ENCODE results near the gene PET100.
A peak's percentile ranks its signal among the peaks of the same experiment; 100 is the strongest.

Gene PET100

GRCh38 chr19:7629347-7630054 is at the start of gene PET100, which contains the start of gene XAB2:
Gene PET100, plus strand, starts transcription at chr19:7629793. Its CDS starts 41 bp downstream, at chr19:7629834.
Gene XAB2, minus strand, starts transcription at chr19:7629545. Its CDS starts 18 bp downstream, at chr19:7629527.
- H3K79me2 ChIP-seq (ENCODE audit: insufficient read depth, low read length) = peaks cover 27% of the 10 kb centered on the region
- peak within 1 kb of the TSS; percentile 97 for H3K4me2 ChIP-seq (ENCODE audit: low read length)
- H4K20me1 ChIP-seq (ENCODE audit: insufficient read depth, low read length) = no peaks in the 10 kb centered on the region
- TF ChIP-seq CTCF (IDR thresholded peaks at IDR 0.05; ENCODE audit: low read length) (no peak), EZH2 (IDR thresholded peaks at IDR 0.05; ENCODE audit: borderline replicate concordance, low read length) (no peak)
- peaks cover 23% of the 10 kb centered on the region for H3K4me1 ChIP-seq (ENCODE audit: insufficient read depth, low read length, severe bottlenecking)
- H3K36me3 ChIP-seq (ENCODE audit: insufficient read depth, low read length) = peaks cover 22% of the 10 kb centered on the region
- H2AFZ ChIP-seq (ENCODE audit: low read length) = no peak within 1 kb of the TSS
- H3K9ac ChIP-seq (ENCODE audit: low read length) = peak within 1 kb of the TSS; percentile 94
- H3K27me3 ChIP-seq (ENCODE audit: insufficient read depth, low read length) = no peaks in the 10 kb centered on the region
- peak within 1 kb of the TSS; percentile 94 for H3K4me3 ChIP-seq (ENCODE audit: low read depth, low read length, poor library complexity, severe bottlenecking)
- no peaks in the 10 kb centered on the region for H3K9me2 ChIP-seq (ENCODE audit: low read depth, low read length)
- no peak within 1 kb of the TSS for H3K27ac ChIP-seq (ENCODE audit: low read depth, low read length, poor library complexity, severe bottlenecking)
- no peaks in the 10 kb centered on the region for H3F3A ChIP-seq (ENCODE audit: insufficient read depth, low read length)
- no peaks in the 10 kb centered on the region for H3K9me3 ChIP-seq (ENCODE audit: low read length)

- Histone ChIP-seq H3K79me2 (ENCODE audit: insufficient read depth, low read length) (no peaks in the 10 kb centered on the region), H3K27me3 (ENCODE audit: insufficient read depth, low read length) (no peaks in the 10 kb centered on the region), H3K9me2 (ENCODE audit: low read depth, low read length) (no peaks in the 10 kb centered on the region), H4K20me1 (ENCODE audit: insufficient read depth, low read length) (no peaks in the 10 kb centered on the region), H3K4me1 (ENCODE audit: insufficient read depth, low read length, severe bottlenecking) (no peaks in the 10 kb centered on the region), H3K36me3 (ENCODE audit: insufficient read depth, low read length) (no peaks in the 10 kb centered on the region), H3K4me3 (ENCODE audit: low read depth, low read length, poor library complexity, severe bottlenecking) (no peak overlapping the region), H3K9ac (ENCODE audit: low read length) (no peak overlapping the region), H3F3A (ENCODE audit: insufficient read depth, low read length) (no peaks in the 10 kb centered on the region), H2AFZ (ENCODE audit: low read length) (no peak overlapping the region), H3K9me3 (ENCODE audit: low read length) (no peaks in the 10 kb centered on the region), H3K4me2 (ENCODE audit: low read length) (no peak overlapping the region), H3K27ac (ENCODE audit: low read depth, low read length, poor library complexity, severe bottlenecking) (no peak overlapping the region)
- TF ChIP-seq EZH2 (IDR thresholded peaks at IDR 0.05; ENCODE audit: borderline replicate concordance, low read length) (no peak), CTCF (IDR thresholded peaks at IDR 0.05; ENCODE audit: low read length) (no peak)
These were observed 47.1 kb upstream of the PET100 start for GRCh38 chr19:7582446-7582845.

- Histone ChIP-seq H3K79me2 (ENCODE audit: insufficient read depth, low read length) (no peaks in the 10 kb centered on the region), H2AFZ (ENCODE audit: low read length) (no peak overlapping the region), H3K4me2 (ENCODE audit: low read length) (no peak overlapping the region), H3K9me2 (ENCODE audit: low read depth, low read length) (no peaks in the 10 kb centered on the region), H4K20me1 (ENCODE audit: insufficient read depth, low read length) (no peaks in the 10 kb centered on the region), H3K4me3 (ENCODE audit: low read depth, low read length, poor library complexity, severe bottlenecking) (no peak overlapping the region), H3K27ac (ENCODE audit: low read depth, low read length, poor library complexity, severe bottlenecking) (no peak overlapping the region), H3K9ac (ENCODE audit: low read length) (no peak overlapping the region), H3K9me3 (ENCODE audit: low read length) (no peaks in the 10 kb centered on the region), H3K4me1 (ENCODE audit: insufficient read depth, low read length, severe bottlenecking) (no peaks in the 10 kb centered on the region), H3F3A (ENCODE audit: insufficient read depth, low read length) (no peaks in the 10 kb centered on the region), H3K27me3 (ENCODE audit: insufficient read depth, low read length) (no peaks in the 10 kb centered on the region), H3K36me3 (ENCODE audit: insufficient read depth, low read length) (no peaks in the 10 kb centered on the region)
- TF ChIP-seq CTCF (IDR thresholded peaks at IDR 0.05; ENCODE audit: low read length) (no peak), EZH2 (IDR thresholded peaks at IDR 0.05; ENCODE audit: borderline replicate concordance, low read length) (no peak)
These were observed 39.8 kb upstream of the PET100 start for GRCh38 chr19:7589822-7590221.

All from OCI-LY1 (cell line).